Common myeloid progenitor, CD34-positive (primary cell): Measurements from ENCODE around the gene RBBP8NL.
"Not testable (repeated sequence)": the region's sequence is repeated elsewhere in the genome, so short reads cannot be mapped to it uniquely, and the experiment has no call there.

Experiments
- CTCF ChIA-PET: fragments of 350-600 bp; sonication (Branson Sonifier 250); formaldehyde crosslinking; loops from one replicate; lab custom pipeline; 2021; ENCODE audit warnings: antibody characterized with exemption; lab: Charles Lee
- POLR2A ChIA-PET: fragments of 350-600 bp; sonication (Branson Sonifier 250); formaldehyde crosslinking; loops from one replicate; lab custom pipeline; 2021; ENCODE audit warnings: antibody characterized with exemption; lab: Charles Lee
- DNase-seq, 3 donors: peaks; one replicate each; pipeline versions ENCODE4 v3.0.0 to v3.0.0-alpha.2; 2013
- H3K27ac ChIP-seq, 2 experiments: 1 replicate in 1 of 2; 2 replicates in 1 of 2; pipeline ENCODE4 v1.7.0; 2013; ENCODE audit warnings: inconsistent platforms in 2 of 2, low read length in 2 of 2, mild to moderate bottlenecking in 2 of 2, low read depth in 1 of 2, moderate library complexity in 1 of 2; ENCODE audit not compliant: severe bottlenecking in 2 of 2, insufficient read depth in 1 of 2, poor library complexity in 1 of 2
- H3K27me3 ChIP-seq, 5 experiments: replicated peaks in 2 of 5; 1 replicate in 3 of 5; 2 replicates in 2 of 5; pipeline versions ENCODE4 v1.6.1 to v1.7.0; 2013; ENCODE audit warnings: low read length in 4 of 5, mild to moderate bottlenecking in 2 of 5, moderate library complexity in 2 of 5, inconsistent platforms in 1 of 5; ENCODE audit not compliant: insufficient read depth in 5 of 5, control insufficient read depth in 4 of 5
- H3K36me3 ChIP-seq, 4 experiments: 1 replicate in 2 of 4; 2 replicates in 2 of 4; pipeline versions ENCODE4 v1.6.1 to v1.7.0; 2013; ENCODE audit warnings: low read length in 3 of 4, control low read depth in 1 of 4, mild to moderate bottlenecking in 1 of 4; ENCODE audit not compliant: control insufficient read depth in 4 of 4, insufficient read depth in 4 of 4
- H3K4me1 ChIP-seq, 4 experiments: 1 replicate in 3 of 4; 2 replicates in 1 of 4; pipeline versions ENCODE4 v1.6.1 to v1.7.1; 2013; ENCODE audit warnings: low read length in 3 of 4, mild to moderate bottlenecking in 3 of 4, control low read depth in 1 of 4, inconsistent platforms in 1 of 4, moderate library complexity in 1 of 4; ENCODE audit not compliant: control insufficient read depth in 4 of 4, insufficient read depth in 4 of 4; ENCODE audit errors: control extremely low read depth in 1 of 4
- H3K4me3 ChIP-seq, 7 experiments: 1 replicate in 4 of 7; 2 replicates in 3 of 7; pipeline versions ENCODE4 v1.5.1 to v1.7.0; 2013; ENCODE audit warnings: mild to moderate bottlenecking in 7 of 7, low read length in 6 of 7, moderate library complexity in 6 of 7, inconsistent platforms in 2 of 7, low read depth in 2 of 7, control low read depth in 1 of 7; ENCODE audit not compliant: insufficient read depth in 4 of 7, control insufficient read depth in 1 of 7; ENCODE audit errors: extremely low read depth in 1 of 7
- H3K9me3 ChIP-seq, 5 experiments: 1 replicate in 4 of 5; 2 replicates in 1 of 5; pipeline versions ENCODE4 v1.6.1 to v1.7.1; 2013; ENCODE audit warnings: low read length in 4 of 5, mild to moderate bottlenecking in 2 of 5, inconsistent platforms in 1 of 5, low read depth in 1 of 5, moderate library complexity in 1 of 5; ENCODE audit not compliant: control insufficient read depth in 4 of 5, insufficient read depth in 2 of 5; ENCODE audit errors: control extremely low read depth in 1 of 5
- WGBS: methylation state at CpG from one replicate; pipeline ENCODE4 v1.1.5; 2013; ENCODE audit not compliant: insufficient coverage; 5-methylcytosine and 5-hydroxymethylcytosine counted together

RBBP8NL gene

DNA sequence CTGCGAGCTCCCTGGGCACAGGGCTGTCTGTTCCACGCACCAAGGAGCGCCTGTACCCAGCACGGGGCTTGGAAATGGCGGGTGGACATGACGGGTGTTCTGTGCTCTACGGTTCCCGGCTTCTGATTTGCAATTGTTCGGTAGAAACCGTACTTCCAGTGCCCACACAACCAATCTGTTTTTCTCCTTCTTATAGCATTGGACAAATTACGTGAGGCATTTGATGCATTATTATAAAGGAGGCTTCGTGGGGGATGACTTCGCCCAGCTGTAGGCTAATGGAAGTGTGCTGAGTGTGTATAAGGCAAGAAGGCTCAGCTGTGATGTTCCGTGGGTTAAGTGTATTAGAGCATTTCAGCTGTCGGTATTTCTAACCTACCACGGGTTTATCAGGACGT, 50.3 kb downstream of the RBBP8NL start:
- no peak for DNase-seq
- H3K27me3 ChIP-seq, result peaks cover 0 to 21% (median 0%) of the 10 kb centered on the region in 5 experiments
- no peaks in the 10 kb centered on the region for H3K9me3 ChIP-seq
- H3K4me1 ChIP-seq, result peaks cover 0 to 3% (median 0%) of the 10 kb centered on the region in 4 experiments
- ChIA-PET POLR2A (no interaction called here), CTCF (interaction anchor here (0.8 kb wide), 1 partner anchor 9 kb away, joined by 3 read pairs; no protein-coding TSS in a partner anchor)
- no peak overlapping the region for H3K4me3 ChIP-seq
- no peak overlapping the region for H3K27ac ChIP-seq
- H3K36me3 ChIP-seq, result peaks cover under 1 to 8% (median 6%) of the 10 kb centered on the region in 4 experiments
- 97% methylated on average over 8 of the region's 17 CpGs for WGBS

DNA sequence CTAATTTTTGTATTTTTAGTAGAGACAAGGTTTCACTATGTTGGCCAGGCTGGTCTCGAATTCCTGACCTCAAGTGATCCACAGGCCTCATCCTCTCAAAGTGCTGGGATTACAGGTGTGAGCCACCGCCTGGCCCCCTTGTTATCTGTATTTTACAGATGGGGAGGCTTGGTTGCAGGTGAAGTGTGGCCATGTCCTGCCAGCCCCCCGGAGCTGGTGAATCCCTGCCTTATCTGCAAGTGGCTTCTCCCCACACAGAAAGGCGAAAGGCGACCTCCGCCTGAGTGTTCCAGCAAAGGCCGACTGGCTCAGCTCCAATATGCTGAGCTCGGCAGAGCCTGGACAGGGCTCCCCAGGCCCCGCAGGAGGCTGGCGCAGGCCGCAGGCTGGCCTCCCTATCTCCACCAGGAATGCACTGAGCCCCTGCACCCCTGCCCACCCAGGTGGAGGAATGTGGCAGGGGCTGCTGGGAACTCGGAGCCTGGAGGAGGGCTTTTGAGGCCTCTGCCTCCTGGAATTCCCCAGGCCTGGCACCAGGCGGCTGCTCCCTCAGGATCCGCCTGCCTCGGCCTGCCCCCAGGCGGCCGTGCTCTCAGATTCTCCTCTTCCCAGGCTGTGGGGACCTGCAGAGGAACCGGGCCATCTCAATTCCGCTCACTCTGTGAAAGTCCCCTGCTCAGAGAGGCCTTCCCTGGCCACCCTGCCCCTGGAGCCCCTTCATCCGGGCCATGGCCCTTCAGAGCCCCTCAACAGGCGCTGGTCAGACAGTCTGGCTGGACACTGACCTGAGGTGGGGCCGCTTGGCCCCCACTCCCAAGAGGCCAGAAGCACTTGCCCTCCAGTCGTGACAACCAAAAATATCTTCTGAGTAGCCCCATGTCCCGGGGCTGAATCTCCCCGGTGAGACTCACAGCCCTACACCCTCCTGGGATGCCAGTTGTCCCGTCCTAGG, 51.0 kb downstream of the RBBP8NL start:
- no peaks in the 10 kb centered on the region for H3K9me3 ChIP-seq
- no peak for DNase-seq
- 92% methylated on average over 24 of the region's 26 CpGs for WGBS
- peaks cover 0 to 1% (median 0%) of the 10 kb centered on the region in 4 experiments for H3K36me3 ChIP-seq
- no peak overlapping the region for H3K4me3 ChIP-seq
- H3K27ac ChIP-seq, result no peak overlapping the region
- CTCF ChIA-PET, result interaction anchor here (0.8 kb wide), 1 partner anchor 8 kb away, joined by 3 read pairs; no protein-coding TSS in a partner anchor
- peaks cover 0 to 3% (median 0%) of the 10 kb centered on the region in 4 experiments for H3K4me1 ChIP-seq
- POLR2A ChIA-PET, result no interaction called here
- H3K27me3 ChIP-seq, result peaks cover 0 to 26% (median 0%) of the 10 kb centered on the region in 5 experiments

GRCh38 chr20:62374331-62375152, 52.8 kb downstream of the RBBP8NL start:
- H3K27ac ChIP-seq, result no peak overlapping the region
- 67% methylated on average over 22 of the region's 24 CpGs for WGBS
- POLR2A ChIA-PET, result no interaction called here

GRCh38 chr20:62373631-62374179, 53.6 kb downstream of the RBBP8NL start:
- H3K9me3 ChIP-seq, H3K4me1 ChIP-seq, DNase-seq, H3K36me3 ChIP-seq, POLR2A ChIA-PET, H3K27ac ChIP-seq, H3K4me3 ChIP-seq: not testable (repeated sequence)
- CTCF ChIA-PET, result interaction anchor here (1.5 kb wide), 1 partner anchor 72 kb away, joined by 5 read pairs; no protein-coding TSS in a partner anchor
- peaks cover 0 to 52% (median 9%) of the 10 kb centered on the region in 5 experiments for H3K27me3 ChIP-seq
- 89% methylated on average over 23 of the region's 40 CpGs for WGBS

More at GRCh38 chr20:62374331-62375152, 52.8 kb downstream of the RBBP8NL start:
- Histone ChIP-seq H3K27me3 (peaks cover 0 to 44% (median 3%) of the 10 kb centered on the region in 5 experiments), H3K4me3 (no peak overlapping the region), H3K4me1 (peaks cover 0 to 3% (median 0%) of the 10 kb centered on the region in 4 experiments), H3K36me3 (no peaks in the 10 kb centered on the region), H3K9me3 (no peaks in the 10 kb centered on the region)
- CTCF ChIA-PET, result interaction anchor here (0.7 to 1.5 kb wide), 3 partner anchors 9 to 73 kb away, joined by 3 to 5 read pairs (median 3); partner anchors contain the start of gene RPS21
- DNase-seq, result no peak

GRCh38 chr20:62372042-62372993, 55.0 kb downstream of the RBBP8NL start:
- no peak overlapping the region for H3K4me3 ChIP-seq
- H3K4me1 ChIP-seq, result peaks cover 0 to 17% (median 15%) of the 10 kb centered on the region in 4 experiments
- DNase-seq, result no peak
- CTCF ChIA-PET, result interaction anchor here (1.5 kb wide), 1 partner anchor 76 kb away, joined by 3 read pairs; no protein-coding TSS in a partner anchor
- POLR2A ChIA-PET, result no interaction called here
- 90% methylated on average over 22 of the region's 29 CpGs for WGBS
- no peaks in the 10 kb centered on the region for H3K36me3 ChIP-seq
- H3K27me3 ChIP-seq, result peaks cover 0 to 66% (median 12%) of the 10 kb centered on the region in 5 experiments
- H3K27ac ChIP-seq, result no peak overlapping the region
- no peaks in the 10 kb centered on the region for H3K9me3 ChIP-seq

GRCh38 chr20:62371588-62372041, 55.7 kb downstream of the RBBP8NL start:
- Histone ChIP-seq H3K27ac (no peak overlapping the region), H3K27me3 (peaks cover 0 to 71% (median 12%) of the 10 kb centered on the region in 5 experiments), H3K4me1 (peaks cover 0 to 20% (median 19%) of the 10 kb centered on the region in 4 experiments), H3K36me3 (no peaks in the 10 kb centered on the region), H3K9me3 (no peaks in the 10 kb centered on the region), H3K4me3 (no peak overlapping the region)
- DNase-seq, result no peak
- 87% methylated on average over 2 of the region's 8 CpGs for WGBS
- POLR2A ChIA-PET, result no interaction called here
- CTCF ChIA-PET, result interaction anchor here (1.5 kb wide), 1 partner anchor 75 kb away, joined by 3 read pairs; no protein-coding TSS in a partner anchor
